ENCODE data around the gene ISCA2. TPM values are rescaled to one million over a fixed set of nuclear protein-coding genes. Genes with fewer than 3 reads are reported as not detected.
"Not testable (repeated sequence)": the region's sequence is repeated elsewhere in the genome, so short reads cannot be mapped to it uniquely, and the experiment has no call there.

ISCA2 gene
- total RNA-seq: 8.5 and 9.2 TPM in 2 replicates

- peak; percentile 97 to 99 for DNase-seq (ENCODE audit: low read depth in 2 of 2)
These were observed at the start of gene ISCA2 for GRCh38 chr14:74493343-74494261. TSS of gene ISCA2 (plus strand) at chr14:74493765. CDS start at chr14:74493775, 10 bp downstream.

GRCh38 chr14:74444866-74445265 is 48.7 kb upstream of the ISCA2 start:
- no peak for DNase-seq (ENCODE audit: low read depth in 2 of 2)

GRCh38 chr14:74454397-74454796 is 39.2 kb upstream of the ISCA2 start:
- DNase-seq (ENCODE audit: low read depth in 2 of 2): not testable (repeated sequence)

- no peak for DNase-seq (ENCODE audit: low read depth in 2 of 2)
These were observed 36.6 kb upstream of the ISCA2 start for GRCh38 chr14:74456684-74457564.

GRCh38 chr14:74457565-74457895 is 36.0 kb upstream of the ISCA2 start:
- no peak for DNase-seq (ENCODE audit: low read depth in 2 of 2)

- DNase-seq (ENCODE audit: low read depth in 2 of 2): peak; percentile 60 to 68
These were observed 34.1 kb upstream of the ISCA2 start for GRCh38 chr14:74459289-74459946.

GRCh38 chr14:74459976-74460375 is 33.6 kb upstream of the ISCA2 start:
- DNase-seq (ENCODE audit: low read depth in 2 of 2): peak in 1 of 2 donors; percentile 11

GRCh38 chr14:74462993-74463392 is 30.6 kb upstream of the ISCA2 start:
- DNase-seq (ENCODE audit: low read depth in 2 of 2): no peak

GRCh38 chr14:74463697-74464096 is 29.9 kb upstream of the ISCA2 start:
- DNase-seq (ENCODE audit: low read depth in 2 of 2): no peak

- DNase-seq (ENCODE audit: low read depth in 2 of 2): no peak
These were observed 28.8 kb upstream of the ISCA2 start for GRCh38 chr14:74464785-74465184.

- DNase-seq (ENCODE audit: low read depth in 2 of 2): no peak
These were observed 28.2 kb upstream of the ISCA2 start for GRCh38 chr14:74465335-74465734.

GRCh38 chr14:74468513-74468912 is 25.1 kb upstream of the ISCA2 start:
- DNase-seq (ENCODE audit: low read depth in 2 of 2): no peak

GRCh38 chr14:74469548-74470518 is 23.7 kb upstream of the ISCA2 start:
- DNase-seq (ENCODE audit: low read depth in 2 of 2): no peak

- DNase-seq (ENCODE audit: low read depth in 2 of 2): no peak
These were observed 21.0 kb upstream of the ISCA2 start for GRCh38 chr14:74472601-74473000.

GRCh38 chr14:74474376-74474775 is 19.2 kb upstream of the ISCA2 start:
- DNase-seq (ENCODE audit: low read depth in 2 of 2): no peak

GRCh38 chr14:74475678-74476077 is 17.9 kb upstream of the ISCA2 start:
- DNase-seq (ENCODE audit: low read depth in 2 of 2): peak in 1 of 2 donors; percentile 49

GRCh38 chr14:74476107-74476506 is 17.5 kb upstream of the ISCA2 start:
- DNase-seq (ENCODE audit: low read depth in 2 of 2): no peak

- no peak for DNase-seq (ENCODE audit: low read depth in 2 of 2)
These were observed 17.0 kb upstream of the ISCA2 start for GRCh38 chr14:74476607-74477006.

GRCh38 chr14:74478996-74479635 is 14.4 kb upstream of the ISCA2 start:
- peak; percentile 67 for DNase-seq (ENCODE audit: low read depth in 2 of 2)

- no peak for DNase-seq (ENCODE audit: low read depth in 2 of 2)
These were observed 13.5 kb upstream of the ISCA2 start for GRCh38 chr14:74480046-74480445.

Data from lung microvascular endothelial cell (primary cell).